Activated CD8-positive, alpha-beta memory T cell treated with anti-CD3 and anti-CD28 coated beads, Interleukin-2, amount 50 U/mL, for 48 hours (primary cell): ENCODE measurements around the gene CTAGE1.
"Not testable (repeated sequence)": the region's sequence is repeated elsewhere in the genome, so short reads cannot be mapped to it uniquely, and the experiment has no call there.

ENCODE experiments used
- DNase-seq: peaks from one replicate; pipeline ENCODE4 v3.0.0-alpha.2; 2020

Gene CTAGE1

GRCh38 chr18:22434973-22435608, 17.4 kb upstream of the CTAGE1 start:
- DNase-seq = no peak

DNA sequence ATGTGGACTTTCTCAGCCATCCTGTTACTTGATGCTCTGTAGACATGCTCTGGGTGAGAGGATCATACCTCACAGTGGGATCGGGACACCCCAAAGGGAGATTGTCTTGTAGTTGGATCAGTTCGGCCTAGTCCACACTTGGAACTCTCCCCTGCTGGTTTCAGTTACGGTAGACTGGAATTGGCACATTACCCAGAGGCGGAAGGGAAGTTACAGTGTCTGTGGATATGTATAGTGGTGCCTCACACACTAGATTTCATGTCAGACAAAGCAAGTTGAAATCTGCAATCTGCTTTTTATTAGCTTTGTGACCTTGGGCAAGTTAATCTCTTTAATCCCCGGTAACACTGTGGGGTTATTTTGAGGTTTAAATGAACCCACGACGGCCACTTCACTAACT, 16.2 kb upstream of the CTAGE1 start:
- no peak for DNase-seq

GRCh38 chr18:22432657-22433137, 15.0 kb upstream of the CTAGE1 start:
- no peak for DNase-seq

- no peak for DNase-seq
These were observed 11.8 kb upstream of the CTAGE1 start for GRCh38 chr18:22429564-22429963.

DNA sequence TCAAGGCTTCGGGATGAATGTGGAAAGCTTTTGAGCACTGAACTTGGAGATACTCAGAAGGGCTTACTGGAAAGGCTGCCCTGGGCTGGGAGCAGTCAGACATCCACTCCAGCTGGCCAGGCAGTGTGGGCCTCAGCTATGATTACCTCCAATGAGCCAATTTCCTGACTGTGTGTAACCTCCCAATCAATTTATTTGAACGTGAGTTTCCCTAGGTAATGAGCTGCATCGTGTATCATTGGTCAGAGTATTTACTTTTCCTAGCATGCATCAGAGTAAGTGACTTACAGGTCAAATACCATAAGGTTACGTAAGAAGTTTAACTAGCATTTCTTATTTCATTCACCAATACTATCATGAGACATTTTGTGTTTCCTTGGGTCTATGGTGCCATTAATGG, 11.0 kb upstream of the CTAGE1 start:
- no peak for DNase-seq

- DNase-seq = no peak
These were observed 10.3 kb upstream of the CTAGE1 start for GRCh38 chr18:22427822-22428549.

GRCh38 chr18:22424565-22424963, 6.8 kb upstream of the CTAGE1 start:
- DNase-seq = no peak

DNA sequence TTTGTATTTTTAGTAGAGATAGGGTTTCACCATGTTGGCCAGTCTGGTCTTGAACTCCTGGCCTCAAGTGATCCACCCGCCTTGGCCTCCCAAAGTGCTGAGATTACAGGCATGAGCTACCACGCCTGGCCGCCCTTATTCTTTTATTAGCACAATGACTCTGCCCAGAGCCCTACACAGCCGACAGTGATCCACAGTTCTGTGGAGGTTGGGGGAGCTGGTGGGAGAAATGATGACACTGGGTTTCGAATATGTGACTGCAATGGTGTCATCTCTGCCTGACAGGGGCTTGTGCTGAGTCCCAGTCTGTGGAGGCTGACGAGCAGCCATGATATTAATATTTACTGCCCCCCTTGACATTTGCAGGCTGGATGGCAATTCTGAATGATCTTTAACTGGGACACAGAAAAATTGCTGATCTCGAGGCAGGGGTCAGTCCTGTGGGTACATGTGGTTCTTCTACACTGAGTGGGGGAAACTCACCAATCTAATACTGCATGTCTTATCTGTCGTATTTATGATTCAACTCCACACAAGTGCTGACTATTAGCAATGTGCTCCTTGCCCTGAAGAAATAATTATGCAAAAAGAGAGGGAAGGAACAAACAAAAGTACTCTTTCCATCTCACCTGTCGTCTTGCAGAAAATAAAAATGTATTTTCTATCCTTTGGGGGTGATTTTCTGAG, 6.3 kb upstream of the CTAGE1 start:
- no peak for DNase-seq

GRCh38 chr18:22422909-22423548, 5.3 kb upstream of the CTAGE1 start:
- no peak for DNase-seq

GRCh38 chr18:22420652-22421051, 2.9 kb upstream of the CTAGE1 start:
- no peak for DNase-seq

DNA sequence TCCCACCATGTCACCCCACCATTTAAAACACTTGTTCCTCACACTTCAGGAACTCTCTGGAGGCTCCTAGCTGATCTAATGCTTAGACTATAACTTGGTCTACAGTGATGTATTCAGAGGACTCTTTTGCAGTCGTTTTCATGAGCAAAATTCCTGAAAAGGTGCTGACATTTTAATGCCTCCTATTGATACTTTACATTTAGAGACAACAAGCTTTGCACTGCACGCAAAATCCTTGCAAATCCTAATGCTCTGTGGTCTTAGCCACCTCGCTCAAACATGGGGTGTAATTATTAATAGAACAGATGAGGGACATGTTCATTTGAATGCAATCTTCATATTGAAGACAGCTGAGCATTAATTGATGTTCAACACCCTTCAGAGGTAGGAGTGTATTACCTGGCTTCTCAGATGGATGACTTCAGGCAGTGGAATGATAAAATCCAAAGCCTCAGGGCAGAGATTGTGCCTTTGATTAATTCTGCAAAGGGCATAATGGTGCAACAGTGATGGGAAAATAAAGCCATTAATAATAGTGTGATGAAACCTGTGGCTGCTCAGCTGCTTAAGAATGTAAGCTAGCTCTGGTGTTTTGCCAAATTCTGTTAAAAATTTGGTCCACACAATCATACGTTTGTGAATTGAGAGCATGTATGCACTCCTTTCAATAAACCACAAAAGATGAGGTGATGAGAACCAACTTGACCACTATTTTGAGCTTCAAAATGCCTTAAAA, 5.4 kb downstream of the CTAGE1 start:
- DNase-seq = no peak

DNA sequence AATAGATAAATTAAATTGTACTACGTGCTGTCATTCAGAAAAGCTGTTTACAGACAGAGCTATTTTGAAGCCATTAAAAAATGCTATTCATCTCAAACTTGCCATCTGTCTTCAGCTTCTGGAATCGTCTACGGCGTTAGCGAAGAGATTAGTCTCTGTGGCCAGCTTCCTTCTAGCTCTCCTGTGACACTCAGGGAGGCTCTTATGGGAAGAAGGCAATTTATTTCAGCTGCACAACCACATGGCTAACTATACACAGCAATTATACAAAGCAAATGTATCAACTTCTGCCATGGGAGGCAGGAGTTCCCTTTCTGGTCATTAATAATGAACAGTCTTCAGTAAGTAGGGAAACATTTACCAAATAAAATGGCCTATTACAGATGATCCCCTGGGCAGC, 6.3 kb downstream of the CTAGE1 start:
- no peak for DNase-seq

- DNase-seq = no peak
These were observed 7.6 kb downstream of the CTAGE1 start for GRCh38 chr18:22410126-22410525.

- DNase-seq = no peak
These were observed 8.3 kb downstream of the CTAGE1 start for GRCh38 chr18:22409445-22409844.

DNA sequence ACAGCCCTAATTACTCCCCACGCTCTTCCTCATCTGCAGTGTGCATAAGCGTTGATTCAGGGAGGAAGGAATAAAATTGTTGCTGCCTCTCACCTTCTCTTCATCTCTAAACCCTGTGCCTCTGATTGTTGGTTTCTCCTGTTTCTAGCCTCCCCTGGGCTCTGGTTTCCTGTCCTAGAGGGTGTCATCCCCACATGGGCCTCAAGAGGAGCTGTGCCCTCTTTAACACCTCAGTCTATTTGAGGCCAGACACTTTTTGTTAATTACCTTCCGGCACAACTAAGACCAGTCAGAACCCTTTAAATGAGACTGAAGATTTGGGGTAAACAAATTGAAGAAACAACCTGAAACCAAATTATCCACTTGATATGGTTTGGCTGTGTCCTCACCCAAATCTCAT, 9.7 kb downstream of the CTAGE1 start:
- DNase-seq = no peak

DNA sequence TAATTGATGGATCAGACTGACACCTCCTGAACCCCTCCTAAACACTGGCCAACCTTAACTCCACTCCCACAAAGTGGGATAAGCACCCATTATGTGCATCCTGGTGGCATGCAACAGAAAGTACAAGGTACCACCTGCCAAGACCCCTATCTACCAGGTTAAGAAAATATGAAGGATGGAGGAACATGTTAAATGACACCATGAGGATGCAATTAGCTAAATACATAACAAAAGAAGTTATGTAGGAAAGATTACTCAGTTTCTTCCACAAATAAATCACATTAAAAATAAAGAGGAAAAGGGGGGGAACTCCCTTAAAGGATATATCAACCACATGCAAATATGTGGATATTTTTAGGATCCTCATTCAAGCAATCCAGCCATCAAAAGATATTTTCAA, 12.6 kb downstream of the CTAGE1 start:
- no peak for DNase-seq

DNA sequence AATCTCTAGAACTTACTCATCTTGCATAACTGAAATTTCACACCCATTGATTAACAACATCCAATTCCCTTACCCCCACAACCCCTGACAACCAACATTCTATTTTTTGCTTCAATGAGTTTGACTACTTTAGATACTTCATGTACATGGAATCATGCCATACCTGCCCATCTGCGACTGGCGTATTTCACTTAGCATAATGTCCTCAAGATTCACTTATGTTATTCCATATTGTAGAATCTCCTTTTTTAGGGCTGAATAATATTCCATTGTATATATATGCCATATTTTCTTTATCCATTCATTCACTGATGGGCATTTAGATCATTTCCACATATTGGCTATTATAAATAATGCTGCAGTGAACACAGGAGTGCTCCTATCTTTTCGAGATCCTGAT, 13.8 kb downstream of the CTAGE1 start:
- no peak for DNase-seq

- no peak for DNase-seq
These were observed 17.8 kb downstream of the CTAGE1 start for GRCh38 chr18:22399949-22400348.

GRCh38 chr18:22398464-22398863, 19.3 kb downstream of the CTAGE1 start:
- no peak for DNase-seq

- no peak for DNase-seq
These were observed 23.3 kb downstream of the CTAGE1 start for GRCh38 chr18:22394428-22394827.

GRCh38 chr18:22393164-22393563, 24.6 kb downstream of the CTAGE1 start:
- not testable (repeated sequence) for DNase-seq

- DNase-seq = no peak
These were observed 26.0 kb downstream of the CTAGE1 start for GRCh38 chr18:22391407-22392345.
